ENCODE results near the gene PNPLA6. TPM values are rescaled to one million over a fixed set of nuclear protein-coding genes. Genes with fewer than 3 reads are reported as not detected.
"Not testable (repeated sequence)": the region's sequence is repeated elsewhere in the genome, so short reads cannot be mapped to it uniquely, and the experiment has no call there.

Gene PNPLA6
- total RNA-seq, 1 donor from 2014 or later: 116 TPM

- Mint-ChIP-seq H3K9me3 (no peaks in the 10 kb centered on the region), H3K4me1 (no peaks in the 10 kb centered on the region), H3K27me3 (no peaks in the 10 kb centered on the region), H3K27ac (no peak overlapping the region), H3K36me3 (ENCODE audit: low read depth) (peaks cover 29% of the 10 kb centered on the region), H3K4me3 (no peak overlapping the region)
- ChIA-PET CTCF (no interaction called here), POLR2A (interaction anchor here (1.1 kb wide), 1 partner anchor 490 kb away, joined by 3 read pairs; no protein-coding TSS in a partner anchor)
- TF ChIP-seq CTCF (IDR thresholded peaks at IDR 0.05): no peak
- intact Hi-C loops (cut with micrococcal nuclease): no loop called here
- ATAC-seq (ENCODE audit: low read depth): no peak
- no peak for DNase-seq
These were observed 27.3 kb downstream of the PNPLA6 start for GRCh38 chr19:7562646-7563393.

DNA sequence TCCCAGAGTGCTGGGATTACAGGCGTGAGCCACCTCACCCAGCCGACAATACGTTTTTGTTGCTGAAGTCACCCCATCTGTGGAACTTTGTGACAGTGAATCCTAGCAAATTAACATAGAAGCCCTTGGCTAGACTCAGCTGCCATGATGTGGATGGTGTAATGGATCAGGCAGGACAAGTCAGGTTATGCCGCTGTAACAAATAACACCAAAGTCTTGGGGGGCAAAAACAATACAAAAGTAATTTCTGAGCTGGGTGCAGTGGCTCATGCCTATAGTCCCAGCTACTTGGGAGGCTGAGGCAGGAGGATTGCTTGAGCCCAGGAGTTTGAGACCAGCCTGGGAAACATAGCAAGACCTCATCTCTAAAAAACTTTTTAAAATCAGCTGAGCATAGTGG, 29.3 kb downstream of the PNPLA6 start:
- ChIA-PET CTCF (interaction anchor here (1.4 kb wide), 1 partner anchor 436 kb away, joined by 3 read pairs; no protein-coding TSS in a partner anchor), POLR2A (no interaction called here)
- no peaks in the 10 kb centered on the region for H3K27me3 Mint-ChIP-seq

GRCh38 chr19:7565332-7565731, 29.8 kb downstream of the PNPLA6 start:
- Mint-ChIP-seq H3K36me3 (ENCODE audit: low read depth) (peaks cover 9% of the 10 kb centered on the region), H3K27me3 (no peaks in the 10 kb centered on the region), H3K9me3 (no peaks in the 10 kb centered on the region), H3K4me1 (peaks cover 2% of the 10 kb centered on the region), H3K27ac (no peak overlapping the region), H3K4me3 (no peak overlapping the region)
- ChIA-PET POLR2A (no interaction called here), CTCF (interaction anchor here (1.4 kb wide), 1 partner anchor 436 kb away, joined by 3 read pairs; no protein-coding TSS in a partner anchor)
- DNase-seq (no peak), ATAC-seq (ENCODE audit: low read depth) (no peak)
- intact Hi-C loops (cut with micrococcal nuclease): loop anchor here (5.0 kb wide), 1 partner anchor 377 kb away; the partner anchor contains the start of gene TIMM44
- no peak for TF ChIP-seq CTCF (IDR thresholded peaks at IDR 0.05)

More for the DNA sequence above, 29.3 kb downstream of the PNPLA6 start:
- ATAC-seq (ENCODE audit: low read depth): no peak
- Mint-ChIP-seq H3K4me1 (peaks cover 2% of the 10 kb centered on the region), H3K4me3 (no peak overlapping the region), H3K9me3 (no peaks in the 10 kb centered on the region), H3K27ac (no peak overlapping the region), H3K36me3 (ENCODE audit: low read depth) (peaks cover 12% of the 10 kb centered on the region)
- intact Hi-C loops (cut with micrococcal nuclease): loop anchor here (5.0 kb wide), 1 partner anchor 377 kb away; the partner anchor contains the start of gene TIMM44
- no peak for TF ChIP-seq CTCF (IDR thresholded peaks at IDR 0.05)
- no peak for DNase-seq

DNA sequence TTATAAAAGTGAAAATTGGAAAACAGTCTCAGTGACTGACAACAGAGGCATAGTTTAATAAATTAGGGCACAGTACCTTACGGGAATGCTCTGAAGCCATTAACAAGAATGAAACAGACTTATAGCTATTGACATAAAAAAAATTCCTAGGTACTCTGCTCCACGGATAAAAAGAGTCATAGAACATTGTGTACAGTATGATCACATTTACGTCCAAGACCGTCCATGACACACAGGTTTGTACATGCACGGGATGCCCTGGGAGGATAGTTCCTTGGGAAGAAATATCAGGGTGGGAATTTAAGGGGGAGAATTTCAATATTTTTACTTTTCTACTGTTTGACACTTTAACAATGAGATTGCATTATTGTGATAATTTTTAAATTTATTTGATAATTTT, 35.2 kb downstream of the PNPLA6 start:
- POLR2A ChIA-PET: no interaction called here
- no peak overlapping the region for H3K27ac Mint-ChIP-seq
- no peak overlapping the region for H3K4me3 Mint-ChIP-seq
- peaks cover 3% of the 10 kb centered on the region for H3K27me3 Mint-ChIP-seq
- no peak for TF ChIP-seq CTCF (IDR thresholded peaks at IDR 0.05)
- no peaks in the 10 kb centered on the region for H3K36me3 Mint-ChIP-seq (ENCODE audit: low read depth)
- intact Hi-C loops (cut with micrococcal nuclease): no loop called here
- H3K9me3 Mint-ChIP-seq: no peaks in the 10 kb centered on the region
- CTCF ChIA-PET: no interaction called here
- no peak for ATAC-seq (ENCODE audit: low read depth)
- no peak for DNase-seq
- peaks cover 2% of the 10 kb centered on the region for H3K4me1 Mint-ChIP-seq

- DNase-seq (no peak), ATAC-seq (ENCODE audit: low read depth) (no peak)
- H3K27ac Mint-ChIP-seq: no peak overlapping the region
- H3K9me3 Mint-ChIP-seq: no peaks in the 10 kb centered on the region
- H3K4me1 Mint-ChIP-seq: no peaks in the 10 kb centered on the region
- peaks cover 5% of the 10 kb centered on the region for H3K27me3 Mint-ChIP-seq
- H3K36me3 Mint-ChIP-seq (ENCODE audit: low read depth): no peaks in the 10 kb centered on the region
- TF ChIP-seq CTCF (IDR thresholded peaks at IDR 0.05): no peak
- ChIA-PET POLR2A (interaction anchor here (0.7 kb wide), 1 partner anchor 225 kb away, joined by 7 read pairs; no protein-coding TSS in a partner anchor), CTCF (no interaction called here)
- intact Hi-C loops (cut with micrococcal nuclease): no loop called here
- H3K4me3 Mint-ChIP-seq: no peak overlapping the region
These were observed 40.0 kb downstream of the PNPLA6 start for GRCh38 chr19:7575434-7576040.

GRCh38 chr19:7577422-7577821, 41.9 kb downstream of the PNPLA6 start:
- CTCF ChIA-PET: interaction anchor here (2.0 kb wide), 1 partner anchor 9 kb away, joined by 6 read pairs; no protein-coding TSS in a partner anchor
- H3K9me3 Mint-ChIP-seq; ATAC-seq (ENCODE audit: low read depth); H3K36me3 Mint-ChIP-seq (ENCODE audit: low read depth); H3K27me3 Mint-ChIP-seq; H3K27ac Mint-ChIP-seq; H3K4me1 Mint-ChIP-seq; DNase-seq; intact Hi-C loops (cut with micrococcal nuclease); POLR2A ChIA-PET; H3K4me3 Mint-ChIP-seq: not testable (repeated sequence)
